H9 (cell line): ENCODE measurements around the gene ROBO1. TPM values are rescaled to one million over a fixed set of nuclear protein-coding genes. Genes with fewer than 3 reads are reported as not detected.

ENCODE experiments used
- DNase-seq: peaks from one replicate; pipeline ENCODE4 v3.0.0-alpha.2; 2017
- H2AFZ ChIP-seq: one replicate; pipeline ENCODE4 v1.6.1; 2013; ENCODE audit warnings: mild to moderate bottlenecking, low read length, control low read depth, moderate library complexity
- H2AK5ac ChIP-seq: 2 replicates; pipeline ENCODE4 v1.6.1; 2013; ENCODE audit warnings: low read length, control low read depth, mixed read lengths; ENCODE audit not compliant: insufficient read length
- H2BK120ac ChIP-seq: one replicate; pipeline ENCODE4 v1.6.1; 2013; ENCODE audit warnings: low read depth, mild to moderate bottlenecking, low read length, control low read depth, inconsistent platforms; ENCODE audit not compliant: poor library complexity, severe bottlenecking
- H2BK12ac ChIP-seq: 2 replicates; pipeline ENCODE4 v1.6.1; 2013; ENCODE audit warnings: low read length, control low read depth, mixed read lengths, low read depth; ENCODE audit not compliant: insufficient read length
- H2BK15ac ChIP-seq: 2 replicates; pipeline ENCODE4 v1.6.1; 2013; ENCODE audit warnings: low read depth, low read length, control low read depth
- H2BK20ac ChIP-seq: one replicate; pipeline ENCODE4 v1.6.1; 2013; ENCODE audit warnings: low read depth, mild to moderate bottlenecking, low read length, control low read depth, inconsistent platforms; ENCODE audit not compliant: poor library complexity, severe bottlenecking
- H2BK5ac ChIP-seq: 2 replicates; pipeline ENCODE4 v1.6.1; 2013; ENCODE audit warnings: low read length, control low read depth, mixed read lengths; ENCODE audit not compliant: insufficient read length
- H3K14ac ChIP-seq: 2 replicates; pipeline ENCODE4 v1.6.1; 2013; ENCODE audit warnings: low read length, control low read depth; ENCODE audit not compliant: insufficient read depth
- H3K18ac ChIP-seq: 2 replicates; pipeline ENCODE4 v1.6.1; 2013; ENCODE audit warnings: low read depth, mild to moderate bottlenecking, mixed read lengths, low read length, control low read depth; ENCODE audit not compliant: insufficient read length
- H3K23ac ChIP-seq: 2 replicates; pipeline ENCODE4 v1.6.1; 2013; ENCODE audit warnings: low read length, control low read depth, mixed read lengths, low read depth; ENCODE audit not compliant: insufficient read length
- H3K23me2 ChIP-seq: 2 replicates; pipeline ENCODE4 v1.6.1; 2013; ENCODE audit warnings: low read depth, mild to moderate bottlenecking, mixed read lengths, low read length, control low read depth; ENCODE audit not compliant: insufficient read length, poor library complexity, severe bottlenecking
- H3K27ac ChIP-seq: 2 replicates; pipeline ENCODE4 v1.5.1; 2013; ENCODE audit warnings: low read length, control low read depth, mixed read lengths, low read depth; ENCODE audit not compliant: insufficient read length
- H3K27me3 ChIP-seq: 2 replicates; pipeline ENCODE4 v1.6.1; 2013; ENCODE audit warnings: low read length, control low read depth, inconsistent platforms; ENCODE audit not compliant: insufficient read depth
- H3K4ac ChIP-seq: 2 replicates; pipeline ENCODE4 v1.6.1; 2013; ENCODE audit warnings: low read depth, mild to moderate bottlenecking, control low read depth, inconsistent platforms, low read length, moderate library complexity
- H3K4me1 ChIP-seq: 2 replicates; pipeline ENCODE4 v1.6.1; 2013; ENCODE audit warnings: low read length, control low read depth, inconsistent platforms; ENCODE audit not compliant: insufficient read depth
- H3K4me2 ChIP-seq: 2 replicates; pipeline ENCODE4 v1.6.1; 2013; ENCODE audit warnings: low read length, control low read depth, mixed read lengths; ENCODE audit not compliant: insufficient read length, insufficient read depth
- H3K56ac ChIP-seq: 2 replicates; pipeline ENCODE4 v1.6.1; 2013; ENCODE audit warnings: low read depth, mild to moderate bottlenecking, mixed read lengths, low read length, control low read depth; ENCODE audit not compliant: insufficient read length
- H3K79me1 ChIP-seq: 2 replicates; pipeline ENCODE4 v1.6.1; 2013; ENCODE audit warnings: low read depth, mild to moderate bottlenecking, moderate library complexity, low read length, control low read depth, inconsistent platforms; ENCODE audit not compliant: insufficient read depth, poor library complexity, severe bottlenecking
- H3K79me2 ChIP-seq: 2 replicates; pipeline ENCODE4 v1.6.1; 2013; ENCODE audit warnings: low read length, control low read depth, inconsistent platforms; ENCODE audit not compliant: insufficient read depth
- H3K9ac ChIP-seq: 2 replicates; pipeline ENCODE4 v1.6.1; 2013; ENCODE audit warnings: low read length, control low read depth, mixed read lengths; ENCODE audit not compliant: insufficient read length; ENCODE audit errors: extremely low read depth
- H3K9me3 ChIP-seq: one replicate; pipeline ENCODE4 v1.6.1; 2013; ENCODE audit warnings: low read depth, low read length, inconsistent platforms; ENCODE audit not compliant: control insufficient read depth
- H3T11ph ChIP-seq: one replicate; pipeline ENCODE4 v1.6.1; 2013; ENCODE audit warnings: mild to moderate bottlenecking, low read length, control low read depth, inconsistent platforms
- H4K20me1 ChIP-seq: one replicate; pipeline ENCODE4 v1.6.1; 2013; ENCODE audit not compliant: control insufficient read depth, insufficient read length, insufficient read depth
- H4K5ac ChIP-seq: 2 replicates; pipeline ENCODE4 v1.6.1; 2013; ENCODE audit warnings: low read depth, mild to moderate bottlenecking, mixed read lengths, low read length, control low read depth; ENCODE audit not compliant: insufficient read length
- H4K8ac ChIP-seq: replicated peaks from 2 replicates; pipeline ENCODE4 v1.6.1; 2013; ENCODE audit warnings: low read length, control low read depth, mixed read lengths, low read depth; ENCODE audit not compliant: insufficient read length
- H4K91ac ChIP-seq: 2 replicates; pipeline ENCODE4 v1.6.1; 2013; ENCODE audit warnings: low read depth, mild to moderate bottlenecking, moderate library complexity, mixed read lengths, low read length, control low read depth; ENCODE audit not compliant: insufficient read length
- H3K27ac Mint-ChIP-seq, 3 experiments: 2 replicates in 2 of 3; 3 replicates in 1 of 3; pipeline ENCODE4 v1.8.0; 2020 to 2021; ENCODE audit warnings: mixed read lengths in 3 of 3, mild to moderate bottlenecking in 1 of 3, moderate library complexity in 1 of 3
- H3K27me3 Mint-ChIP-seq: 2 replicates; pipeline ENCODE4 v1.8.0; 2021; ENCODE audit warnings: low read depth, mild to moderate bottlenecking, moderate library complexity, mixed read lengths
- H3K36me3 Mint-ChIP-seq, 3 experiments: 2 replicates in 2 of 3; 3 replicates in 1 of 3; pipeline ENCODE4 v1.8.0; 2020 to 2021; ENCODE audit warnings: low read depth in 3 of 3, mixed read lengths in 3 of 3; ENCODE audit not compliant: insufficient read depth in 1 of 3
- H3K4me1 Mint-ChIP-seq, 2 experiments: 2 replicates each; pipeline ENCODE4 v1.8.0; 2020; ENCODE audit warnings: mixed read lengths in 2 of 2
- H3K4me3 Mint-ChIP-seq, 2 experiments: 2 replicates in 1 of 2; 3 replicates in 1 of 2; pipeline ENCODE4 v1.8.0; 2020 to 2021; ENCODE audit warnings: mild to moderate bottlenecking in 2 of 2, mixed read lengths in 2 of 2, moderate library complexity in 1 of 2
- H3K9me3 Mint-ChIP-seq, 2 experiments: 2 replicates in 1 of 2; 3 replicates in 1 of 2; pipeline ENCODE4 v1.8.0; 2020; ENCODE audit warnings: mild to moderate bottlenecking in 2 of 2, mixed read lengths in 2 of 2, moderate library complexity in 1 of 2
- WGBS: extraction: QIAGEN DNeasy Blood & Tissue Kit; methylation state at CpG from one replicate; pipeline ENCODE4 v1.1.7; 2013; ENCODE audit warnings: missing lambda C conversion rate, low lambda C conversion rate, mixed read lengths; ENCODE audit not compliant: insufficient read length; ENCODE audit errors: extremely low coverage; 5-methylcytosine and 5-hydroxymethylcytosine counted together
- total RNA-seq: library from RNA; stranded (reverse); gene quantifications from 2 replicates; pipeline ENCODE4 v1.2.1, GENCODE V29; 2021
- TF ChIP-seq, protein P1 (sequence below): fragments of 200-600 bp; sonication (generic); conservative IDR thresholded peaks from 3 replicates; pipeline ENCODE4 v1.8.0; 2021; ENCODE audit warnings: antibody characterized with exemption, mild to moderate bottlenecking

Gene ROBO1
- total RNA-seq, 1 experiment from 2014 or later: 62.7 TPM

DNA sequence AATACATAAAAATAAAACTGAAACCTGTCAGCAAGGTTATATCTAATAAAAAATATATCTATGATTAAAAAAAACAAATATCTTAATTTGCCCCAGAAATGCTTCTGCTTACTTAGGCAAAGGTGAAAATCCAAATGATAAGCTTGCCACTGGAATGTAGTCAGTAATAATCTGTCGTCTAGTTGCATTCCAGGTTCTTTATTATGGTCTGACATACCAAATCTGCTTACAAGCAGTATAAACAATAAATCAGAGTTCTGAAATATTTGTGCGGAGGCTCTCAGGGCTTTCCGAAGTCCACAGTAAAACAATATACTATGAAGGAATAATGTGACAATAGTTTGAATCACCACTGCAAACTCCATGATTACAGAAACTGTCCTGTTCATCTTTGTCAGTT, 1133.5 kb downstream of the ROBO1 start:
- H4K20me1 ChIP-seq: no peaks in the 10 kb centered on the region
- Mint-ChIP-seq H3K27me3 (no peaks in the 10 kb centered on the region), H3K9me3 (no peaks in the 10 kb centered on the region), H3K36me3 (peaks cover 5 to 11% (median 11%) of the 10 kb centered on the region in 3 experiments; a peak in 5 of 7 replicates), H3K4me1 (no peaks in the 10 kb centered on the region; a peak in 2 of 4 replicates), H3K4me3 (no peak overlapping the region), H3K27ac (no peak overlapping the region)
- DNase-seq: no peak
- no peak overlapping the region for H4K91ac ChIP-seq
- no peak overlapping the region for H2BK120ac ChIP-seq
- no peak overlapping the region for H2BK12ac ChIP-seq
- no peak overlapping the region for H4K8ac ChIP-seq
- no peak overlapping the region for H3T11ph ChIP-seq
- no peak overlapping the region for H3K56ac ChIP-seq
- no peak overlapping the region for H4K5ac ChIP-seq
- no peak overlapping the region for H2AK5ac ChIP-seq
- H2AFZ ChIP-seq: no peak overlapping the region
- H3K79me1 ChIP-seq: no peaks in the 10 kb centered on the region
- H2BK20ac ChIP-seq: no peak overlapping the region
- no peaks in the 10 kb centered on the region for H3K23me2 ChIP-seq
- H3K9me3 ChIP-seq: no peaks in the 10 kb centered on the region
- no peaks in the 10 kb centered on the region for H3K79me2 ChIP-seq
- no peak overlapping the region for H2BK15ac ChIP-seq
- H3K4me2 ChIP-seq: no peak overlapping the region
- TF ChIP-seq, protein P1, sequence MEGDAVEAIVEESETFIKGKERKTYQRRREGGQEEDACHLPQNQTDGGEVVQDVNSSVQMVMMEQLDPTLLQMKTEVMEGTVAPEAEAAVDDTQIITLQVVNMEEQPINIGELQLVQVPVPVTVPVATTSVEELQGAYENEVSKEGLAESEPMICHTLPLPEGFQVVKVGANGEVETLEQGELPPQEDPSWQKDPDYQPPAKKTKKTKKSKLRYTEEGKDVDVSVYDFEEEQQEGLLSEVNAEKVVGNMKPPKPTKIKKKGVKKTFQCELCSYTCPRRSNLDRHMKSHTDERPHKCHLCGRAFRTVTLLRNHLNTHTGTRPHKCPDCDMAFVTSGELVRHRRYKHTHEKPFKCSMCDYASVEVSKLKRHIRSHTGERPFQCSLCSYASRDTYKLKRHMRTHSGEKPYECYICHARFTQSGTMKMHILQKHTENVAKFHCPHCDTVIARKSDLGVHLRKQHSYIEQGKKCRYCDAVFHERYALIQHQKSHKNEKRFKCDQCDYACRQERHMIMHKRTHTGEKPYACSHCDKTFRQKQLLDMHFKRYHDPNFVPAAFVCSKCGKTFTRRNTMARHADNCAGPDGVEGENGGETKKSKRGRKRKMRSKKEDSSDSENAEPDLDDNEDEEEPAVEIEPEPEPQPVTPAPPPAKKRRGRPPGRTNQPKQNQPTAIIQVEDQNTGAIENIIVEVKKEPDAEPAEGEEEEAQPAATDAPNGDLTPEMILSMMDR: no peak
- no peaks in the 10 kb centered on the region for H3K4me1 ChIP-seq
- H3K27ac ChIP-seq: no peak overlapping the region
- no peak overlapping the region for H3K4ac ChIP-seq
- H3K23ac ChIP-seq: no peak overlapping the region
- no peak overlapping the region for H3K9ac ChIP-seq
- no peak overlapping the region for H2BK5ac ChIP-seq
- no CpG with 5 or more reads among the region's 3 CpGs for WGBS
- no peak overlapping the region for H3K18ac ChIP-seq
- H3K14ac ChIP-seq: no peak overlapping the region
- H3K27me3 ChIP-seq: no peaks in the 10 kb centered on the region
